ENCODE data around the gene SNRPA. TPM values are rescaled to one million over a fixed set of nuclear protein-coding genes. Genes with fewer than 3 reads are reported as not detected.

Gene SNRPA
- total RNA-seq, 4 donors from 2014 or later = 24.3 to 35.2 (median 27.3) TPM

DNA sequence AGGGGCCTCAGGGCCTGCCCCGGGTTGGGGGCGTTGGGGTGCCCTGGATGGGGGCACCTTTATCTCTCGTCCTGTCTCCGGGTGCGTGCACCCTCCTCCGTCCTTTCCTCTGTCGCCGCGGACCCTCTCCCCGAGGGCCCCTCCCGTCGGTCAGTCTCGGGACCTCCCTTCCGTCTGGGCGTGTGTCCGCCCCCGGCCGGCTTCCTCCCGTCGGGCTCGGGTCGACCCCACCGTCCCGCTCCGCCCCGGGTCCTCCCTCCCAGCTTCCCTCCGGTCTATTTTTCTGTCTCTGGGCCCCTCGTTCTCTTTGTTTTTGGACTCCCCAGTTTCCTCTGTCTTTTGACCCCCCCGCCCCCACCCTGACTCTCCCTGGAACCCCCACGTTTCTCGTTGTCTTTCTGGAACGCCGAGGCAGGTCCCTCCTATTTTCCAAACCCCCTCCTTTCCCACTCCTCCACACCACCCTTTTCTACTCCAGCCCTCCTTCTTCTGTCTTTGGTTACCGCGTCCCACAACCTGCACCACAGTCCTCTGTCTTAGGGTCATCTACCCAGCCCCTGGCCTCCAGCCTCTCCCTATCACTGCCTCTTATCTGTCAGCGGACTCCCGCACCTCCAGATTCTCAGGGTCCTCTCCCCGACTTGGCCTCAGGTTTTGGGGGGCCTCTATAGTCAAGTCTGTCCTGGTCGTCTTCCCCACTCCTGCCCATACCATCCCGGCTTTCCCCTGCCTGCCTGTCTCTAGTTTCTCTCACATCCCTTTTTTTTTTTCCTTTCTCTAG lies 48.7 kb downstream of the SNRPA start:
- in situ Hi-C loops (cut with MboI; ENCODE audit: low sequenced_read_pairs in 4 of 4) = no loop called here
- H3K4me1 ChIP-seq = peaks cover 49 to 56% of the 10 kb centered on the region in 2 donors

DNA sequence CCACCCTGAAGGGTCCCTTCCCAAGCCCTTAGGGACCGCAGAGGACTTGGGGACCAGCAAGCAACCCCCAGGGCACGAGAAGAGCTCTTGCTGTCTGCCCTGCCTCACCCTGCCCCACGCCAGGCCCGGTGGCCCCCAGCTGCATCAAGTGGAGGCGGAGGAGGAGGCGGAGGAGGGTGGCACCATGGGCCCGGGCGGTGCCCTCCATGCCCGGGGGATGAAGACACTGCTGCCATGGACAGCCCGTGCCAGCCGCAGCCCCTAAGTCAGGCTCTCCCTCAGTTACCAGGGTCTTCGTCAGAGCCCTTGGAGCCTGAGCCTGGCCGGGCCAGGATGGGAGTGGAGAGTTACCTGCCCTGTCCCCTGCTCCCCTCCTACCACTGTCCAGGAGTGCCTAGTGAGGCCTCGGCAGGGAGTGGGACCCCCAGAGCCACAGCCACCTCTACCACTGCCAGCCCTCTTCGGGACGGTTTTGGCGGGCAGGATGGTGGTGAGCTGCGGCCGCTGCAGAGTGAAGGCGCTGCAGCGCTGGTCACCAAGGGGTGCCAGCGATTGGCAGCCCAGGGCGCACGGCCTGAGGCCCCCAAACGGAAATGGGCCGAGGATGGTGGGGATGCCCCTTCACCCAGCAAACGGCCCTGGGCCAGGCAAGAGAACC lies 49.5 kb downstream of the SNRPA start:
- Histone ChIP-seq H3K27me3 (no peaks in the 10 kb centered on the region), H3K4me3 (peak overlapping the region; percentile 86 to 96 (median 92)), H3K4me1 (peaks cover 56 to 63% of the 10 kb centered on the region in 2 donors), H3K27ac (peak overlapping the region; percentile 94 to 96 (median 96)), H3K36me3 (peaks cover 0 to 12% of the 10 kb centered on the region in 2 donors), H3K9me3 (no peaks in the 10 kb centered on the region)
- in situ Hi-C loops (cut with MboI; ENCODE audit: low sequenced_read_pairs in 4 of 4) = no loop called here
- no peak for DNase-seq
- TF ChIP-seq, protein P1, sequence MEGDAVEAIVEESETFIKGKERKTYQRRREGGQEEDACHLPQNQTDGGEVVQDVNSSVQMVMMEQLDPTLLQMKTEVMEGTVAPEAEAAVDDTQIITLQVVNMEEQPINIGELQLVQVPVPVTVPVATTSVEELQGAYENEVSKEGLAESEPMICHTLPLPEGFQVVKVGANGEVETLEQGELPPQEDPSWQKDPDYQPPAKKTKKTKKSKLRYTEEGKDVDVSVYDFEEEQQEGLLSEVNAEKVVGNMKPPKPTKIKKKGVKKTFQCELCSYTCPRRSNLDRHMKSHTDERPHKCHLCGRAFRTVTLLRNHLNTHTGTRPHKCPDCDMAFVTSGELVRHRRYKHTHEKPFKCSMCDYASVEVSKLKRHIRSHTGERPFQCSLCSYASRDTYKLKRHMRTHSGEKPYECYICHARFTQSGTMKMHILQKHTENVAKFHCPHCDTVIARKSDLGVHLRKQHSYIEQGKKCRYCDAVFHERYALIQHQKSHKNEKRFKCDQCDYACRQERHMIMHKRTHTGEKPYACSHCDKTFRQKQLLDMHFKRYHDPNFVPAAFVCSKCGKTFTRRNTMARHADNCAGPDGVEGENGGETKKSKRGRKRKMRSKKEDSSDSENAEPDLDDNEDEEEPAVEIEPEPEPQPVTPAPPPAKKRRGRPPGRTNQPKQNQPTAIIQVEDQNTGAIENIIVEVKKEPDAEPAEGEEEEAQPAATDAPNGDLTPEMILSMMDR (IDR thresholded peaks at IDR 0.05 in 4 of 5, conservative IDR thresholded peaks at IDR 0.05 in 1 of 5) = no peak
- no peak for TF ChIP-seq POLR2A (IDR thresholded peaks at IDR 0.05)
- ATAC-seq = no peak
- intact Hi-C loops (cut with DNase I; ENCODE audit: low total_unique reads) = no loop called here

More for the DNA sequence above, 48.7 kb downstream of the SNRPA start:
- Histone ChIP-seq H3K36me3 (peaks cover 0 to 12% of the 10 kb centered on the region in 2 donors), H3K27me3 (no peaks in the 10 kb centered on the region), H3K9me3 (no peaks in the 10 kb centered on the region), H3K27ac (peak overlapping the region; percentile 94 to 96 (median 96)), H3K4me3 (peak overlapping the region; percentile 86 to 96 (median 92))
- TF ChIP-seq, protein P1 (IDR thresholded peaks at IDR 0.05 in 4 of 5, conservative IDR thresholded peaks at IDR 0.05 in 1 of 5) = no peak
- TF ChIP-seq POLR2A (IDR thresholded peaks at IDR 0.05) = no peak
- intact Hi-C loops (cut with DNase I; ENCODE audit: low total_unique reads) = loop anchor here (1.0 to 5.0 kb wide), 2 partner anchors 83 to 332 kb away; partner anchors contain the start of genes BLVRB, COQ8B and SPTBN4
- ATAC-seq (no peak), DNase-seq (peak in 1 of 2 donors; percentile 42)

DNA sequence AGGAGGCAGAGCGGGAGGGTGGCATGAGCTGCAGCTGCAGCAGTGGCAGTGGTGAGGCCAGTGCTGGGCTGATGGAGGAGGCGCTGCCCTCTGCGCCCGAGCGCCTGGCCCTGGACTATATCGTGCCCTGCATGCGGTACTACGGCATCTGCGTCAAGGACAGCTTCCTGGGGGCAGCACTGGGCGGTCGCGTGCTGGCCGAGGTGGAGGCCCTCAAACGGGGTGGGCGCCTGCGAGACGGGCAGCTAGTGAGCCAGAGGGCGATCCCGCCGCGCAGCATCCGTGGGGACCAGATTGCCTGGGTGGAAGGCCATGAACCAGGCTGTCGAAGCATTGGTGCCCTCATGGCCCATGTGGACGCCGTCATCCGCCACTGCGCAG lies 50.0 kb downstream of the SNRPA start:
- ATAC-seq (no peak), DNase-seq (no peak)
- H3K27ac ChIP-seq = peak overlapping the region; percentile 94 to 96 (median 96)
- peak overlapping the region; percentile 8 to 96 (median 90) for H3K4me3 ChIP-seq
- in situ Hi-C loops (cut with MboI; ENCODE audit: low sequenced_read_pairs in 4 of 4) (no loop called here), intact Hi-C loops (cut with DNase I; ENCODE audit: low total_unique reads) (no loop called here)
- H3K27me3 ChIP-seq = no peaks in the 10 kb centered on the region
- H3K4me1 ChIP-seq = peaks cover 62 to 68% of the 10 kb centered on the region in 2 donors
- H3K36me3 ChIP-seq = peaks cover 0 to 12% of the 10 kb centered on the region in 2 donors
- TF ChIP-seq POLR2A (IDR thresholded peaks at IDR 0.05) = no peak
- TF ChIP-seq, protein P1 (IDR thresholded peaks at IDR 0.05 in 4 of 5, conservative IDR thresholded peaks at IDR 0.05 in 1 of 5) = no peak
- H3K9me3 ChIP-seq = no peaks in the 10 kb centered on the region

GRCh38 chr19:40801426-40802299 lies 50.7 kb downstream of the SNRPA start:
- H3K4me1 ChIP-seq = peaks cover 68 to 75% of the 10 kb centered on the region in 2 donors
- ATAC-seq (no peak), DNase-seq (no peak)
- peak overlapping the region; percentile 26 to 96 (median 90) for H3K4me3 ChIP-seq
- H3K36me3 ChIP-seq = peaks cover 0 to 12% of the 10 kb centered on the region in 2 donors
- peak overlapping the region; percentile 94 to 96 (median 96) for H3K27ac ChIP-seq
- no peaks in the 10 kb centered on the region for H3K27me3 ChIP-seq
- TF ChIP-seq POLR2A (IDR thresholded peaks at IDR 0.05) = no peak
- TF ChIP-seq, protein P1 (IDR thresholded peaks at IDR 0.05 in 4 of 5, conservative IDR thresholded peaks at IDR 0.05 in 1 of 5) = no peak
- H3K9me3 ChIP-seq = no peaks in the 10 kb centered on the region
- in situ Hi-C loops (cut with MboI; ENCODE audit: low sequenced_read_pairs in 4 of 4) (no loop called here), intact Hi-C loops (cut with DNase I; ENCODE audit: low total_unique reads) (no loop called here)

All from gastrocnemius medialis (tissue), 4 donors.